ENCODE data around the gene GRID2. TPM values are rescaled to one million over a fixed set of nuclear protein-coding genes. Genes with fewer than 3 reads are reported as not detected.

Gene GRID2
- total and polyA plus RNA-seq, 10 of the 15 experiments (the other 5 are each of a cell fraction or from before 2014, with no cell fraction given), result not detected

GRCh38 chr4:93756101-93756500 is 1452.3 kb downstream of the GRID2 start (continued):
- TF ChIP-seq CUX1 (IDR thresholded peaks at IDR 0.05; ENCODE audit: insufficient replicate concordance, low read depth, low read length) (no peak), ZNF217 (IDR thresholded peaks at IDR 0.05) (no peak), NKRF (conservative IDR thresholded peaks at IDR 0.05) (no peak), SUPT20H (IDR thresholded peaks at IDR 0.05; ENCODE audit: borderline replicate concordance, control insufficient read depth, low read depth, low read length) (no peak), POLR2AphosphoS2 (IDR thresholded peaks at IDR 0.05; ENCODE audit: low read depth, low read length) (no peak), CBX5 (IDR thresholded peaks at IDR 0.05; ENCODE audit: low read depth) (no peak), PAX8 (IDR thresholded peaks at IDR 0.05) (no peak), JUNB (IDR thresholded peaks at IDR 0.05) (no peak), ZBTB40 (IDR thresholded peaks at IDR 0.05; ENCODE audit: borderline replicate concordance) (no peak), KDM1A (IDR thresholded peaks at IDR 0.05; ENCODE audit: borderline replicate concordance) (no peak), BCLAF1 (IDR thresholded peaks at IDR 0.05) (no peak), GABPA (IDR thresholded peaks at IDR 0.05; ENCODE audit: low read depth) (no peak), HSF1 (IDR thresholded peaks at IDR 0.05; ENCODE audit: low read depth, low read length) (no peak), MXI1 (IDR thresholded peaks at IDR 0.05; ENCODE audit: low read depth, low read length) (no peak)

Measured in GM12878 (cell line).